Right hindlimb (tissue), 1 donor: ENCODE measurements around the gene SIK3.
"Not testable (repeated sequence)": the region's sequence is repeated elsewhere in the genome, so short reads cannot be mapped to it uniquely, and the experiment has no call there.

Experiments
- DNase-seq: peaks from one replicate; pipeline ENCODE4 v3.0.0-alpha.2; 2018

The SIK3 gene

GRCh38 chr11:117098269-117099232 is at the start of gene SIK3:
Gene SIK3, minus strand, starts transcription at chr11:117098428. Its CDS starts 13 bp downstream, at chr11:117098415.
- peak; percentile 97 for DNase-seq

DNA sequence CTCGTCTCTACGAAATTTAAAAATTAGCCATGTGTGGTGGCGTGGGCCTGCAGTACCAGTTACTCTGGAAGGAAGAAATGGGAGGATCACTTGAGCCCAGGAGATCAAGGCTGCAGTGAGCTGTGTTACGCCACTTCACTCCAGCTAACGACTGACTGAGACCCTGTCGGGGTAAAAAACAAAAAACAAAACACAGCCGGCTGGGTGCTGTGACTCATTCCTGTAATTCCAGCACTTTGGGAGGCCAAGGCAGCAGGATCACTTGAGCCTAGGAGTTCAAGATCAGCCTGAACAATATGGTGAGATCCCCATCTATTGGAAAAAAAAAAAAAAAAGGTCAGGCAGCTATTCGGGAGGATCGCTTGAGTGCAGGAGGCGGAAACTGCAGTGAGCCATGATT is 48.3 kb upstream of the SIK3 start:
- no peak for DNase-seq

GRCh38 chr11:117145393-117145761 is 47.1 kb upstream of the SIK3 start:
- DNase-seq = no peak

DNA sequence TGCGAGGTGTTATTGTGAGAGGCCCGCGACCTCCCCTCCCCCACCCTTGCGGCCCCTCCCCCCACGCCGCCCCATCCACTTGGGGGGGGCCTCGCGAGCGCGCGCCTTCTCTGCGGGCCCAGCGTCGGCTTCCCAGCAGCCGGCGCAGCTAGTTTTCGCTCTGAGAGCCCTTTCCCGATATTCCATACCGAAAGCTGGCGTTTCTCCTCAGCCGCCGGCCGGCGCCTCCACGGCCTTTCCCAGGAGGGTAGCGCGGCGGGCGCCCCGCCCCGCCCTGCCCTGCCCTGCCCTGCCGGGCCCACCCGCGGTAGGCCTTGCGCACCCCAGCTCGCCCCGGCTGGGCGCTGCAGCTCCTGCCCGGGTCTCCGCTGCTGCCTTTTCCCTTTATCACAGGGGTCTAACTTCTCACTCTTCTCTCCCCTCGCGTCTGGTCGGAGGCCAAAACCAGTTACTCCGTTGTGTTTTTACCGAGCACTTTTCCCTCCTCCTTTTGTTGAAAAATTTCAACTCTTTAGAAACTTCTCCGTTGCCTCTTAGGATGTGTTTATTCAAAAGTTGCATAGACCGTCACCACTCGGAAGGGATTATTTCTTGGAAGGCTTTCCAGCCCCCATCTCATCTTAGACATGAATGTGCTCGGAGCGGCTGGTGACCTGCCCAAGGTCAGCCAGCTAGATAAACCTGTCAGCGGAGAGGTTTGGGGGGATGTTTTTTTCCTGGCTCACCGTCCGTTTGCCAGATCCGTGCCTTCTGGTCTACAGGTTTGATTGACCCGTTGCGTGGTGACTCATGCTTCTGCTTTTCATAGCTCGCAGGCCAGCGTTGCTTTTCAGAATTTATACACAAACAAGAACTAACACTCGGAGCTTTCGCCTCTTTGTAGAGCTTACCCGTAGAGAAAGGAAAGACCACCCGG is 46.5 kb upstream of the SIK3 start:
- peak; percentile 34 for DNase-seq

DNA sequence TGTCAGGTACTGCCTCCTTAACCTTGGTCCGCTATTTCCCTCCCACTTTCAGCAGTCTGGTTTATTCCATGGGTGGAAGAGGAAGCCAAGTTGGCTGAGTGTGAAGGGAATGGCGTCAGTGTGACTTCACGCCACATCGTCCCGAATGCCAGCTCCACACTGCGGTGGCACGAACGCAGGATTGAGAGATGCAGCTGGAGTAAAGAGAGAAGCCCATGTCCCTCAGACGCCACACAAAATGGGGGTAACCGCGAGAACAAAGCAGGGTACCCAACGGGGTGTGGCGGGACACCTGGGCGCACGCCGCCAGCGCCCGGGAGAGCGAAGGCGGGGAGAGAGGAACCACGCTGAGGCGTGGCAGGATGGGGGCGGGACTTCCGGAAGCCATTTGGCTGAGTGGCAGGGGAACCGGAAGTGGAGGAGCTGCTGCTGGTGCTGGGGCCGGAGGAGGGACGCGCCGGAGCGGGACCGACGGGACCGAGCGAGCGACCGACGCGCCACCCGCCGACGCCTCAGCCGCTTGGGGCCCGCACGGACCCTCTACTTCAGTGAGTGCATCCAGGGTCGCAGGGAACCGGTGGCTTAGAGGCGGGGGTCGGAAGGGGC is 45.7 kb upstream of the SIK3 start, which contains the start of gene PAFAH1B2:
Gene PAFAH1B2, plus strand, starts transcription at position 417 of the 606 bp plus-strand sequence. CDS start 8,161 bp downstream, outside the sequence.
- DNase-seq = peak; percentile 97

DNA sequence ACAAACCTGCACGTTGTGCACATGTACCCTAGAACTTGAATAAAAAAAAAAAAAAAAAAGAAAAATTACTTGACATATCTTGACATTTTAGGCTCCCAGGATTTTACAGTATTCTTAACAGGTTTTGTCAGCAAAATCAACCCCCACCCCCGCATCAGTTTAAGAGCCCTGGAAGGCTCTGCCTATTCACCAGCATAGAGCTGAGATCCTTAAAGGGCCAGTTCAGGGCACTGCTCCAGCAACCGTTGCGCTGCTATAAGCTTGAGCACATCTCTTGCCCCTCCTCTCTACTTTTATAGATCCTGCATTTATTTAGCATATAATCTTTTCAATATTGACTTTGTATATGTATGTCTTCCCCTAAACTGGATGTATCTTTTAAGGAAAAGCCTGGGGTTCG is 45.2 kb upstream of the SIK3 start:
- peak; percentile 57 for DNase-seq

DNA sequence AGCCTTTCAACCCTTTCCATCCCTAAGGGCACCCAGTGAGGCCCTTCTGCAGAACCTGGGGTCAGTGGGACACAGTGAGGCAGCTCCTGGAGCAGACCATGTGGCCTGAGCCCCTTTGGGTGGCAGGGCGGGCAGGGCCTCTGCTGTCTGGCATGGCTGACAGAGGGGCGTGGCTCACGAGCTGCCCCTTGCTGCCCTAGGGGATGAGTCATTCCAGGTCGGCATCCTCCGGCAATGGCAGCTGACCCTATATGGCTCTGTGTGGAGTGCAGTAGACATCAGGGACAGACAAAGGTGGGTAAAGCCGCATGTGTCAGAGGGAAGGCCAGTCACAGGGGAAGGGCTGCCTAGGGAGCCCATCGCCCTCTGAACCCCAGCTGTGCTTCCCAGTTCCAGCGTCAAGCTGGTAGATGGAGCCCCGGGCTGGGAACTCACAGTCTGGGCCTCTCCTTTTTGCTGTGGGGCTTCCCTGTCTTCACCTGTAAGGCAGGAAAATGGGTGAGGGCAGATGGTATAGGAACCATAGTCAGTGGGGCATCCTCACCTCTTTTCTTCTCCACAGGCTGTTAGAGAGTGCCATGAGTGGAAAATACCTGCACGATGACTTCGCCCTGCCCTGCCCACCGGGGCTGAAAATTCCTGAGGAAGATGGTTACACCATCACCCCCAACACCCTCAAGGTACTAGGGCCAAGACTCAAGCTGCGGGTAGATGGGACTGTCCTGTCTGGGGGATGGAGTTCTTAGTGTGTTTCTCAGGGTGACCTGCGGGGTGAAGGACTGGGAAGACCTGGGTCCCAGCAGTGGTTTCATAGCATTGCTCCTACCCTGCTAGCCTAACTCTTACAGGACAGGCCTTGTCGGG is 39.2 kb upstream of the SIK3 start:
- not testable (repeated sequence) for DNase-seq

DNA sequence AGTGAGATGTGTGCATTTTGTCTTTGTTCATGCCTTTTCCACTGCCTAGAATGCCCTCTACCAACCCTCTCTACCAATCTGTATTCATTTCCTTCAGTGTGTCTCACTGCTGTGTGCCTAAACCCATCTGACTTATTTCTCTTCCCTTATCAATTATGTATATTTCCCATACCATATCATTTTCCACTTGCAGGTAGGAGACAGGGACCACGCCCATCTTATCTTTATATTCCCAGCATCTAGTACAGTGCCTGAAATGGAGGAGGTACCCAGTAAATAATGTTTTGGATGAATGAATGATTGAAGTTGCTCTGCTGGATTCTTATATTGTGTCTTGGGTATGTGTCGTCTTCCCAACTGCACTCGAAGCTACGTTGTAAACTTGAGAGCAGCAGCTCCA is 36.8 kb upstream of the SIK3 start:
- not testable (repeated sequence) for DNase-seq

GRCh38 chr11:117134431-117134830 is 36.2 kb upstream of the SIK3 start:
- DNase-seq = no peak

DNA sequence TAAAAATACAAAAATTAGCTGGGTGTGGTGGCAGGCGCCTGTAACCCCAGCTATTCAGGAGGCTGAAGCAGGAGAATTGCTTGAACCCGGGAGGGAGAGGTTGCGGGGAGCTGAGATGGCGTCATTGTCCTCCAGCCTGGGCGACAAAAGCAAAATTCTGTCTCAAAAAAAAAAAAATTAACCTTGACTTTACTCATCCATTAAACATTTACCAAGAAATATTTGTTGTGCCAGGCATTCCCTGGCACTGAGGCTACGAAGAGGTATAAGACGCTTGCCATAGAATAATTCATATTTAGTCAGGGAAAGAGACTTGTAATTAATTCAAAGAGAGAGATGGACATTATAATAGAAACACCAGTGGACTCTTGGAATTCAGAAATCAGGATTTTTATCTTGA is 32.7 kb upstream of the SIK3 start:
- DNase-seq = no peak

- not testable (repeated sequence) for DNase-seq
Observed at GRCh38 chr11:117130396-117130795, 32.2 kb upstream of the SIK3 start.

DNA sequence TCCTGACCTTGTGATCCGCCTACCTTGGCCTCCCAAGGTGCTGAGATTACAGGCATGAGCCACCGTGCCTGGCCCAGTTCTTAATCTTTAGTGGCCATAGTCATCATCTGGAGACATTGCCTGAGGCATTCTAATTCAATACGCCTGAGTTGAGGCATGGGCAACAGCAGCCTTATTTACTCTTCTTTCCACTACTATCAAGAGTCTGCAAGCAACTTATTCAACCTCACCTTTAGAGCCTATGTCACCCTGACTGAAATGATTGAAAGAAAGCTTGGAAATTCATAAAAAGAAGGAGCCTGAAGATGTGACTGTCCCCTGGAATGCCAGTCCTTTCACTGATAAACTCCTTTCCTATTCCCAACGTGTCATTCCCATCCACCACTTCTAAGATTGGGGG is 30.1 kb upstream of the SIK3 start:
- no peak for DNase-seq

GRCh38 chr11:117127171-117127901 is 29.1 kb upstream of the SIK3 start:
- no peak for DNase-seq

DNA sequence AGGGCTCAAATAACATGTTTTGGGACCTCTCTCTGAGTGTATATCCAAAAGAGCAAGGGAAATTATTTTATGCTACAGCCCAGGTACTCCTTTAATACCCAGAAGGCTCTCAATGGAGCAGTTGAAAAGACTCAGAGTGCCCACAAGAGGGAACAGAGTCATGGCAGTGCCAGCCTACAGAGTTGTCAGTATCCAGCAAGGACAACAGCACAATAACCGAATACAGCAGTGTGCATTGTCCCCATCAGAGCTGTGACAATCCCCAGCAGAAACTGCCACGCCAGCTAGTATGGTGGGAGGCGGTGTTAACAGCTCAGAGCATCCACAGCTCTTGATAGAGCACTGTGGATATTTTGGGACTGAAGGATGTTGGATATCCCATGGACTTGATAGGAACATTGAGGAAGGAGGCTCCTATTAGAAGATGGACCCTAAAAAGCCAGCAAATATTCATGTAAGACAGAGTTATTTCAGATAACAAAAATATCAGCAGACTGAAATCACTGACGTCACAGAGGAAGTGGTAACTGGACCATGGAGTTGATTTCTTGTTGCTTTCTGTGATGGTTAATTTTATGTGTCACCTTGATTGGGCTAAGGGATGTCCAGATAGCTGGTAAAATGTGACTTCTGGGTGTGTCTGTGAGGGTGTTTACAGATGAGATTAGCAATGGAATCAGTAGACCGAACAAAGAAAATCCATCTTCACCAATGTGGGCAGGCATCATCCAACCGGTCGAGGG is 28.2 kb upstream of the SIK3 start:
- no peak for DNase-seq

DNA sequence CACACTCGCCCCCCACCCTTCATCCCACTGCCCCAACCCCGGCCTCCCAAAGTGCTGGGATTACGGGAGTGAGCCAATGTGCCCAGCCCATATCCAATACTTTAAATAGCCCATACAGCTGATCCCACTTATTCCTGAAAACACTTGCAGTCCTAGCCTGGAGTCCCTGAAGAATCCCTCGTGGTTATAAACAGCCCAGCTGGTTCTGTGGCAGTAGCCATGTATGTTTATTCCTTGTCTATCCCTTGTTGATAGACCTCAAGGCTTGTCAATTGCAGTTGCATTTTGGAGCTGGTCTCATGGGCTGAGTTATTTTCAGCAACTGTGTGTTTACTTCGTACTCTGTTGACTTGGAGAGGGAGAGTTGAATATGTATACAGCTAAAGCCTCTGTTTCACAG is 24.3 kb upstream of the SIK3 start:
- DNase-seq = no peak

- no peak for DNase-seq
Observed at GRCh38 chr11:117121176-117121575, 22.9 kb upstream of the SIK3 start.

DNA sequence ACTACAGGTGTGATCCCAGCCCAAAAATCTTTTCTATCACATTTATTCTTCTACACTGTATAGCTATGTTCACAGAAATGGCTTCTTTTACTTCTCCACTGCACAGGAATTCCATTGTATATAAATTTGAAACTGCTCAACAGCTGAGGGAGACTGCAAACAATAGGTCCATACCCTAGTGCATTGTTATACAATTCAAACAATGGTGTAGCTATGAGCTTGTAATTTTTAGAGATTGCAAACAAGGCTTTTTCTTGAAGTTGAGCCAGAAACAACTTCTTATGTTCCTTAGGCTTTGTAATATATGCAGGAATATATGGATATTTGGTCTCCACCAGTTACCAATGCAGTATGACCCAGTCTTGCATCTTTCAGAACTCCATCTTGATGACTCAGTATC is 19.5 kb upstream of the SIK3 start:
- no peak for DNase-seq

- DNase-seq = not testable (repeated sequence)
Observed at GRCh38 chr11:117112939-117113338, 14.7 kb upstream of the SIK3 start.

DNA sequence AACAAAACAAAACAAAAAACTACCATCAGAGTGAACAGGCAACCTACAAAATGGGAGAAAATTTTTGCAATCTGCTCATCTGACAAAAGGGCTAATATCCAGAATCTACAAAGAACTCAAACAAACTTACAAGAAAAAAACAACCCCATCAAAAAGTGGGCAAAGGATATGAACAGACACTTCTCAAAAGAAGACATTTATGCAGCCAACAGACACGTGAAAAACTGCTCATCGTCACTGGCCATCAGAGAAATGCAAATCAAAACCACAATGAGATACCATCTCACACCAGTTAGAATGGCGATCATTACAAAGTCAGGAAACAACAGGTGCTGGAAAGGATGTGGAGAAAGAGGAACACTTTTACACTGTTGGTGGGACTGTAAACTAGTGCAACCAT is 14.3 kb upstream of the SIK3 start:
- DNase-seq = not testable (repeated sequence)

- DNase-seq = no peak
Observed at GRCh38 chr11:117110294-117110950, 12.2 kb upstream of the SIK3 start.
